IMR-90 (cell line): ENCODE results near the gene SYT8. TPM values are rescaled to one million over a fixed set of nuclear protein-coding genes. Genes with fewer than 3 reads are reported as not detected.

ENCODE experiments used
- ATAC-seq: fragments of 200-7000 bp; cut with Tn5 transposase; 2 replicates; pipeline ENCODE4 v1.9.1; 2020; ENCODE audit warnings: low read depth, mild to moderate bottlenecking, moderate library complexity
- BruUV-seq: library from RNA; stranded (reverse); fragments of 400-500 nt; replicated peaks from 2 replicates; lab custom pipeline; 2021; lab: Mats Ljungman, UMichigan
- CTCF ChIA-PET: fragments of 300-600 bp; formaldehyde crosslinking; extraction: SDS; loops from one replicate; lab custom pipeline; 2021; ENCODE audit warnings: antibody characterized with exemption; lab: Yijun Ruan, JAX
- POLR2A ChIA-PET: fragments of 300-600 bp; sonication (Branson Sonifier 250); formaldehyde crosslinking; loops from one replicate; lab custom pipeline; 2022; ENCODE audit warnings: antibody characterized with exemption; ENCODE audit not compliant: unreplicated experiment; lab: Charles Lee
- DNase-seq: peaks from one replicate; pipeline ENCODE4 v3.0.0; 2013
- H2AFZ ChIP-seq: replicated peaks from 2 replicates; pipeline ENCODE3; 2013; ENCODE audit warnings: low read length, mild to moderate bottlenecking; ENCODE audit not compliant: poor library complexity
- H2AK5ac ChIP-seq: 2 replicates; pipeline ENCODE4 v1.6.1; 2013; ENCODE audit warnings: low read depth, low read length, inconsistent platforms
- H2AK9ac ChIP-seq: replicated peaks from 2 replicates; pipeline ENCODE3; 2013; ENCODE audit warnings: mild to moderate bottlenecking, low read depth, low read length, moderate library complexity; ENCODE audit not compliant: poor library complexity
- H2BK120ac ChIP-seq: 2 replicates; pipeline ENCODE4 v1.6.1; 2013; ENCODE audit warnings: low read depth, low read length, inconsistent platforms
- H2BK15ac ChIP-seq: 3 replicates; pipeline ENCODE4 v1.6.1; 2013; ENCODE audit warnings: low read depth, low read length, inconsistent platforms
- H2BK20ac ChIP-seq: 2 replicates; pipeline ENCODE4 v1.6.1; 2013; ENCODE audit warnings: low read depth, mild to moderate bottlenecking, inconsistent platforms, low read length, moderate library complexity
- H2BK5ac ChIP-seq: 2 replicates; pipeline ENCODE4 v1.6.1; 2013; ENCODE audit warnings: mild to moderate bottlenecking, low read depth, low read length, inconsistent platforms; ENCODE audit not compliant: poor library complexity, severe bottlenecking
- H3K14ac ChIP-seq: replicated peaks from 2 replicates; pipeline ENCODE4 v1.6.1; 2013; ENCODE audit warnings: low read depth, low read length, inconsistent platforms
- H3K18ac ChIP-seq: 2 replicates; pipeline ENCODE4 v1.6.1; 2013; ENCODE audit warnings: low read depth, low read length, control low read depth
- H3K23ac ChIP-seq: 2 replicates; pipeline ENCODE4 v1.6.1; 2013; ENCODE audit warnings: low read depth, low read length, inconsistent platforms
- H3K27ac ChIP-seq: 2 replicates; pipeline ENCODE4 v1.5.1; 2013; ENCODE audit warnings: mild to moderate bottlenecking, control low read depth, low read length; ENCODE audit not compliant: insufficient read depth
- H3K27me3 ChIP-seq: 2 replicates; pipeline ENCODE4 v1.6.1; 2013; ENCODE audit warnings: low read length; ENCODE audit not compliant: control insufficient read depth, insufficient read depth
- H3K36me3 ChIP-seq: 2 replicates; pipeline ENCODE4 v1.6.1; 2013; ENCODE audit warnings: low read length, mixed read lengths; ENCODE audit not compliant: control insufficient read depth, insufficient read depth
- H3K4ac ChIP-seq: 2 replicates; pipeline ENCODE4 v1.6.1; 2013; ENCODE audit warnings: low read depth, low read length, inconsistent platforms
- H3K4me1 ChIP-seq: 2 replicates; pipeline ENCODE4 v1.6.1; 2013; ENCODE audit warnings: low read length, mixed read lengths; ENCODE audit not compliant: control insufficient read depth, insufficient read depth
- H3K4me2 ChIP-seq: 2 replicates; pipeline ENCODE4 v1.6.1; 2013; ENCODE audit warnings: low read depth, mild to moderate bottlenecking, control low read depth, low read length, moderate library complexity
- H3K4me3 ChIP-seq: 2 replicates; pipeline ENCODE4 v1.5.1; 2013; ENCODE audit warnings: low read depth, mild to moderate bottlenecking, control low read depth, low read length, moderate library complexity; ENCODE audit not compliant: insufficient read depth
- H3K56ac ChIP-seq: 2 replicates; pipeline ENCODE4 v1.6.1; 2013; ENCODE audit warnings: low read length, inconsistent platforms; ENCODE audit not compliant: insufficient read depth; ENCODE audit errors: extremely low read depth
- H3K79me1 ChIP-seq, 2 experiments: 2 replicates each; pipeline ENCODE4 v1.6.1; 2013; ENCODE audit warnings: low read length in 2 of 2, inconsistent platforms in 1 of 2, low read depth in 1 of 2
- H3K9ac ChIP-seq: 2 replicates; pipeline ENCODE4 v1.6.1; 2013; ENCODE audit warnings: low read depth, low read length, control low read depth
- H3K9me1 ChIP-seq: 2 replicates; pipeline ENCODE4 v1.6.1; 2013; ENCODE audit warnings: low read length, inconsistent platforms; ENCODE audit not compliant: insufficient read depth
- H3K9me3 ChIP-seq: 2 replicates; pipeline ENCODE4 v1.6.1; 2013; ENCODE audit warnings: low read length; ENCODE audit not compliant: control insufficient read depth, insufficient read depth
- H4K20me1 ChIP-seq: 2 replicates; pipeline ENCODE4 v1.6.1; 2013; ENCODE audit warnings: low read length, inconsistent platforms; ENCODE audit not compliant: insufficient read depth
- H4K5ac ChIP-seq: 2 replicates; pipeline ENCODE4 v1.6.1; 2013; ENCODE audit warnings: mild to moderate bottlenecking, low read depth, low read length, control low read depth
- H4K8ac ChIP-seq, 2 experiments: 2 replicates each; pipeline ENCODE4 v1.6.1; 2013; ENCODE audit warnings: low read depth in 2 of 2, low read length in 2 of 2, control low read depth in 1 of 2, inconsistent platforms in 1 of 2
- H4K91ac ChIP-seq: 2 replicates; pipeline ENCODE4 v1.6.1; 2013; ENCODE audit warnings: low read depth, low read length, inconsistent platforms; ENCODE audit not compliant: insufficient read depth
- BHLHE40 ChIP-seq: fragments of 150-350 bp; IDR thresholded peaks from 2 replicates; pipeline ENCODE4 v1.6.1; 2016; ENCODE audit warnings: mild to moderate bottlenecking, low read depth, low read length
- CEBPB ChIP-seq: IDR thresholded peaks from 2 replicates; pipeline ENCODE4 v1.6.1; 2012; ENCODE audit warnings: low read depth, low read length, improper control_type of control experiment
- CHD1 ChIP-seq: IDR thresholded peaks from 2 replicates; pipeline ENCODE4 v1.6.1; 2012; ENCODE audit warnings: low read depth, low read length, improper control_type of control experiment
- CTCF ChIP-seq: conservative IDR thresholded peaks from 2 replicates; pipeline ENCODE4 v1.5.1; 2012; ENCODE audit warnings: mild to moderate bottlenecking, low read depth, low read length, improper control_type of control experiment
- FOS ChIP-seq: fragments of 150-350 bp; IDR thresholded peaks from 2 replicates; pipeline ENCODE4 v1.6.1; 2016; ENCODE audit warnings: low read depth, low read length
- MAFK ChIP-seq: IDR thresholded peaks from 2 replicates; pipeline ENCODE4 v1.6.1; 2012; ENCODE audit warnings: low read depth, low read length, improper control_type of control experiment
- MXI1 ChIP-seq: IDR thresholded peaks from 2 replicates; pipeline ENCODE4 v1.6.1; 2012; ENCODE audit warnings: low read depth, mild to moderate bottlenecking, low read length, moderate library complexity, borderline replicate concordance
- NFE2L2 ChIP-seq: fragments of 150-350 bp; IDR thresholded peaks from 2 replicates; pipeline ENCODE4 v1.6.1; 2016; ENCODE audit warnings: low read depth, mild to moderate bottlenecking, low read length
- POLR2A ChIP-seq: IDR thresholded peaks from 2 replicates; pipeline ENCODE4 v1.6.1; 2012; ENCODE audit warnings: mild to moderate bottlenecking, low read depth, low read length
- RAD21 ChIP-seq: IDR thresholded peaks from 2 replicates; pipeline ENCODE4 v1.6.1; 2012; ENCODE audit warnings: low read length, improper control_type of control experiment
- RCOR1 ChIP-seq: IDR thresholded peaks from 2 replicates; pipeline ENCODE4 v1.6.1; 2012; ENCODE audit warnings: mild to moderate bottlenecking, low read length, improper control_type of control experiment; ENCODE audit not compliant: insufficient replicate concordance
- RFX5 ChIP-seq: IDR thresholded peaks from 2 replicates; pipeline ENCODE4 v1.8.0; 2012; ENCODE audit warnings: low read depth, mild to moderate bottlenecking, low read length, moderate library complexity
- USF2 ChIP-seq: fragments of 150-350 bp; IDR thresholded peaks from 2 replicates; pipeline ENCODE4 v1.6.1; 2017; ENCODE audit warnings: mild to moderate bottlenecking, antibody characterized with exemption, low read length, low read depth
- WGBS, 2 experiments: methylation state at CpG; one replicate each; pipeline versions ENCODE4 v1.1.5 to v1.1.7; 2013; ENCODE audit warnings: missing lambda C conversion rate in 2 of 2; ENCODE audit not compliant: insufficient read length in 1 of 2; ENCODE audit errors: extremely low coverage in 2 of 2; 5-methylcytosine and 5-hydroxymethylcytosine counted together
- dilution Hi-C: fragments of 300-500 bp; cut with HindIII; formaldehyde crosslinking; loops from one replicate; pipeline ENCODE4 v1.14.3; 2018; ENCODE audit warnings: low sequenced_read_pairs; ENCODE audit not compliant: unreplicated experiment
- in situ Hi-C: fragments of 300-500 bp; cut with MboI; formaldehyde crosslinking; loops from 3 replicates; pipeline ENCODE4 v1.14.3; 2019; ENCODE audit warnings: low sequenced_read_pairs, inconsistent platforms, mixed read lengths
- intact Hi-C: fragments of 100-400 bp; cut with micrococcal nuclease; formaldehyde crosslinking; loops from 2 replicates; pipeline ENCODE4 v1.10.0; 2022
- polyA plus RNA-seq, 3 experiments: library from polyadenylated mRNA; depleted of rRNA; stranded (reverse); fragments of >200 nt; gene quantifications; 2 replicates each; pipeline ENCODE4 v1.2.3, GENCODE V29; 2012; ENCODE audit warnings: low replicate concordance in 1 of 3
- total RNA-seq: library from RNA; depleted of rRNA; stranded (reverse); fragments of >200 nt; gene quantifications from 2 replicates; pipeline ENCODE4 v1.2.3, GENCODE V29; 2012

Gene SYT8
- total and polyA plus RNA-seq, 2 of the 4 experiments (the other 2 are of a cell fraction) = not detected

- no peaks in the 10 kb centered on the region for H3K36me3 ChIP-seq
- TF ChIP-seq MAFK = no peak
- TF ChIP-seq RCOR1 = no peak
- TF ChIP-seq NFE2L2 = no peak
- TF ChIP-seq CEBPB = no peak
- no peak for TF ChIP-seq RFX5
- TF ChIP-seq CHD1 = no peak
- TF ChIP-seq POLR2A = no peak
- TF ChIP-seq RAD21 = no peak
- TF ChIP-seq BHLHE40 = no peak
- TF ChIP-seq FOS = no peak
- no peak for TF ChIP-seq CTCF
- TF ChIP-seq USF2 = no peak
- no peak for TF ChIP-seq MXI1
- H3K14ac ChIP-seq = no peak overlapping the region
- no peaks in the 10 kb centered on the region for H3K9me3 ChIP-seq
- H2BK20ac ChIP-seq = no peak overlapping the region
- no peak overlapping the region for H3K4ac ChIP-seq
- no peak overlapping the region for H3K27ac ChIP-seq
- H4K20me1 ChIP-seq = no peaks in the 10 kb centered on the region
- no peaks in the 10 kb centered on the region for H3K79me1 ChIP-seq
- no peak overlapping the region for H2AK5ac ChIP-seq
- no peak overlapping the region for H2BK15ac ChIP-seq
- CTCF ChIA-PET = no interaction called here
- H3K4me3 ChIP-seq = no peak overlapping the region
- peaks cover 42% of the 10 kb centered on the region for H3K27me3 ChIP-seq
- intact Hi-C loops (no loop called here), in situ Hi-C loops (no loop called here), dilution Hi-C loops (no loop called here)
- no peak overlapping the region for H3K9ac ChIP-seq
- no peak overlapping the region for H3K18ac ChIP-seq
- no peak overlapping the region for H3K4me2 ChIP-seq
- BruUV-seq = no TSS peak
- ATAC-seq = no peak
- no peak overlapping the region for H2BK120ac ChIP-seq
- H3K23ac ChIP-seq = no peak overlapping the region
- H4K5ac ChIP-seq = no peak overlapping the region
- H2BK5ac ChIP-seq = no peak overlapping the region
- 60% methylated on average over 7 of the region's 8 CpGs; no CpG with 5 or more reads in 1 of the 2 experiments for WGBS, 2 experiments
- H4K8ac ChIP-seq = no peak overlapping the region
- no peaks in the 10 kb centered on the region for H3K9me1 ChIP-seq
- no peak for DNase-seq
- H4K91ac ChIP-seq = no peak overlapping the region
- POLR2A ChIA-PET = no interaction called here
- H2AK9ac ChIP-seq = no peak overlapping the region
- H3K4me1 ChIP-seq = no peaks in the 10 kb centered on the region
- H3K56ac ChIP-seq = no peak overlapping the region
- no peak overlapping the region for H2AFZ ChIP-seq
Measured at GRCh38 chr11:1843796-1844195, 9.0 kb downstream of the SYT8 start.
